ENCODE results near the gene AGRN. TPM values are rescaled to one million over a fixed set of nuclear protein-coding genes. Genes with fewer than 3 reads are reported as not detected.
A peak's percentile ranks its signal among the peaks of the same experiment; 100 is the strongest.

Gene AGRN
- total and polyA plus RNA-seq, 8 donors, result 3.5 to 459 (median 50.5) TPM

DNA sequence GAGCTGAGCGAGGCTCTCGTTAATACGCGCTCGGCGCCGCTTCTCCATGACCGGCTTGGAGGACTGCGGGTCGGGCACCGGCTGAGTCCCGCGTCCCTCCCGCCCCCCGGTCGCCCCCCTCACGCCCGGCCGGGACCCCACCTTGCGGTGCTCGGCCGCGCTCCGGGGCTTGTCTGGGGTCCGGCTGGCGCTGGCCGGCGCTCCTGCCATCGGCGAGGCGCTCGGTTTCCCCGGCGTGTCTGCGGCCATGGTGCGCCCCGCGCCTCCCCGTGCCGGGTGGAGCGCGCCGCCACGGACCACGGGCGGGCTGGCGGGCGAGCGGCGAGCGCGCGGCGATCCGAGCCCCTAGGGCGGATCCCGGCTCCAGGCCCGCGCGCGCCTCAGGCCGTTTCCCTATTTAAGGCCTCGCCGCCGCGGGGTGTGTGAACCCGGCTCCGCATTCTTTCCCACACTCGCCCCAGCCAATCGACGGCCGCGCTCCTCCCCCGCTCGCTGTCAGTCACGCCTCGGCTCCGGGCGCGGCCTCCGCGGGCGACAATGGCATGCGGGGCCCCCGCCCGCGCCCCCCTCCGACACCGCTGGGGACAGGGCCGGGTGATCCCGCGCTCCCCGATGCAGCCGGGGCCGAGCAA lies 20.1 kb upstream of the AGRN start, which contains the start of gene HES4:
HES4 (minus strand) TSS at position 373 of the 632 bp plus-strand sequence; CDS start at position 249, 124 bp downstream.
- H3K9me3 ChIP-seq, result no peaks in the 10 kb centered on the region
- peak within 1 kb of the TSS; percentile 83 to 98 (median 95) for H3K27ac ChIP-seq
- peak within 1 kb of the TSS; percentile 54 to 69 (median 58) for H3K4me3 ChIP-seq
- intact Hi-C loops (cut with DNase I; ENCODE audit: low total_unique reads), result no loop called here
- TF ChIP-seq POLR2AphosphoS5 (IDR thresholded peaks at IDR 0.05), result peak; percentile 53 to 72 (median 68)
- no peak for TF ChIP-seq EP300 (IDR thresholded peaks at IDR 0.05)
- no peak for TF ChIP-seq POLR2A (IDR thresholded peaks at IDR 0.05)
- 0 to 3% (median 0%) methylated on average over 7 to 94 of the region's 95 CpGs for WGBS, 5 donors
- peaks cover 37 to 61% (median 55%) of the 10 kb centered on the region in 4 donors for H3K4me1 ChIP-seq
- H3K36me3 ChIP-seq, result no peaks in the 10 kb centered on the region
- peak; percentile 93 to 97 for DNase-seq
- peaks cover 0 to 93% (median 43%) of the 10 kb centered on the region in 3 donors for H3K27me3 ChIP-seq

DNA sequence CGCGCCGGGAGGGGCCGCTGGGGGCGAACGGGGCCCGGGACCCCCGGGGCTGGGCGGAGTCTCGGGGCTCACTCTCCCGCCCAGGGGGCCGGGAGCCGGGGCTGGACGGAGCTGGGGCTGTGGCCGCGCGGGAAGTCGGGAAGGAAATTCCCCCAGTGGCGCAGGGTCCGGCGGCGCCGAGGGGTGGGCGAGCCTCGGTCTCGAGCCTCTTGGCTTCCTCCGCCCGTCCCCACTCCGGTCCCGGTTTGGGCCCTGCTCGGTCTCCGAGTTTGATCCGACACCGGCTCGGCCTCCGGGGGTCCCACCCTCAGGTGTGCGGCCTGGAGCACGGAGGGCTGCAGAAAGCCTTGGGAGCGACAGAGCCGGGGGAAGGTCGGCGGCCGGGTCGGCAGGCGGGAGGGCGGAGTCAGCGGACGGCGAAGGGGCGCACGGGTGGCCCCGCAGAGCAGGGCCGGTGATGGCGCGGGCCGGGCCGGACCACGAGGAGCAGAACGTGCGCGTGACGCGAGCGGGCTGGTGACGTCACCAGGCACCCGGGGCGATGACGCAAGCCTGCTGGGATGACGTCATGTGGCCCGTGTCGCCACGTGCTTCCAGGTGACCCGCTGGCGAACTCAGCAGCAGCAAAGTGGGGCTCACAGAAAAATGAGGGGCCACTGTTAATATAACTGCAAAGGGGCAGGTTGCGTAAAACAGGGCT lies 19.4 kb upstream of the AGRN start:
- H3K27me3 ChIP-seq, result peaks cover 0 to 93% (median 43%) of the 10 kb centered on the region in 3 donors
- peak overlapping the region; percentile 54 to 69 (median 58) for H3K4me3 ChIP-seq
- 1 to 2% (median 1%) methylated on average over 30 to 75 of the region's 75 CpGs for WGBS, 5 donors
- no peak for TF ChIP-seq POLR2A (IDR thresholded peaks at IDR 0.05)
- TF ChIP-seq EP300 (IDR thresholded peaks at IDR 0.05), result peak; percentile 79
- peak; percentile 76 to 96 (median 76) for TF ChIP-seq POLR2AphosphoS5 (IDR thresholded peaks at IDR 0.05)
- TF ChIP-seq, protein P1, sequence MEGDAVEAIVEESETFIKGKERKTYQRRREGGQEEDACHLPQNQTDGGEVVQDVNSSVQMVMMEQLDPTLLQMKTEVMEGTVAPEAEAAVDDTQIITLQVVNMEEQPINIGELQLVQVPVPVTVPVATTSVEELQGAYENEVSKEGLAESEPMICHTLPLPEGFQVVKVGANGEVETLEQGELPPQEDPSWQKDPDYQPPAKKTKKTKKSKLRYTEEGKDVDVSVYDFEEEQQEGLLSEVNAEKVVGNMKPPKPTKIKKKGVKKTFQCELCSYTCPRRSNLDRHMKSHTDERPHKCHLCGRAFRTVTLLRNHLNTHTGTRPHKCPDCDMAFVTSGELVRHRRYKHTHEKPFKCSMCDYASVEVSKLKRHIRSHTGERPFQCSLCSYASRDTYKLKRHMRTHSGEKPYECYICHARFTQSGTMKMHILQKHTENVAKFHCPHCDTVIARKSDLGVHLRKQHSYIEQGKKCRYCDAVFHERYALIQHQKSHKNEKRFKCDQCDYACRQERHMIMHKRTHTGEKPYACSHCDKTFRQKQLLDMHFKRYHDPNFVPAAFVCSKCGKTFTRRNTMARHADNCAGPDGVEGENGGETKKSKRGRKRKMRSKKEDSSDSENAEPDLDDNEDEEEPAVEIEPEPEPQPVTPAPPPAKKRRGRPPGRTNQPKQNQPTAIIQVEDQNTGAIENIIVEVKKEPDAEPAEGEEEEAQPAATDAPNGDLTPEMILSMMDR (IDR thresholded peaks at IDR 0.05), result peak in 1 of 7 experiments; percentile 5
- no peaks in the 10 kb centered on the region for H3K36me3 ChIP-seq
- no peaks in the 10 kb centered on the region for H3K9me3 ChIP-seq
- H3K27ac ChIP-seq, result peak overlapping the region; percentile 83 to 98 (median 95)
- DNase-seq, result peak; percentile 80 to 95
- peaks cover 44 to 68% (median 62%) of the 10 kb centered on the region in 4 donors for H3K4me1 ChIP-seq
- intact Hi-C loops (cut with DNase I; ENCODE audit: low total_unique reads), result no loop called here

GRCh38 chr1:1001057-1001783 lies 18.7 kb upstream of the AGRN start:
- TF ChIP-seq, protein P1 (IDR thresholded peaks at IDR 0.05), result no peak
- TF ChIP-seq POLR2AphosphoS5 (IDR thresholded peaks at IDR 0.05), result no peak
- TF ChIP-seq POLR2A (IDR thresholded peaks at IDR 0.05), result no peak
- TF ChIP-seq EP300 (IDR thresholded peaks at IDR 0.05), result no peak
- peak overlapping the region; percentile 54 to 69 (median 58) for H3K4me3 ChIP-seq
- H3K27ac ChIP-seq, result peak overlapping the region; percentile 83 to 98 (median 95)
- H3K9me3 ChIP-seq, result no peaks in the 10 kb centered on the region
- DNase-seq, result peak in 1 of 2 donors; percentile 65
- WGBS, 5 donors, result 1 to 3% (median 2%) methylated on average over 29 to 58 of the region's 58 CpGs
- no peaks in the 10 kb centered on the region for H3K36me3 ChIP-seq
- H3K4me1 ChIP-seq, result peaks cover 51 to 71% (median 67%) of the 10 kb centered on the region in 4 donors
- H3K27me3 ChIP-seq, result peaks cover 0 to 94% (median 43%) of the 10 kb centered on the region in 3 donors
- intact Hi-C loops (cut with DNase I; ENCODE audit: low total_unique reads), result no loop called here

- H3K4me3 ChIP-seq, result no peak overlapping the region
- intact Hi-C loops (cut with DNase I; ENCODE audit: low total_unique reads), result no loop called here
- H3K4me1 ChIP-seq, result peaks cover 45 to 58% (median 55%) of the 10 kb centered on the region in 4 donors
- WGBS, 5 donors, result 77 to 93% (median 86%) methylated on average over 11 to 22 of the region's 22 CpGs
- DNase-seq, result no peak
- peaks cover 0 to 74% (median 26%) of the 10 kb centered on the region in 3 donors for H3K27me3 ChIP-seq
- TF ChIP-seq EP300 (IDR thresholded peaks at IDR 0.05) (no peak), POLR2A (IDR thresholded peaks at IDR 0.05) (no peak), POLR2AphosphoS5 (IDR thresholded peaks at IDR 0.05) (no peak)
- TF ChIP-seq, protein P1 (IDR thresholded peaks at IDR 0.05), result no peak
- no peak overlapping the region for H3K27ac ChIP-seq
- no peaks in the 10 kb centered on the region for H3K9me3 ChIP-seq
- no peaks in the 10 kb centered on the region for H3K36me3 ChIP-seq
These were observed 16.1 kb upstream of the AGRN start for GRCh38 chr1:1003618-1004419.
